ENCODE measurements around the gene PLAAT2. TPM values are rescaled to one million over a fixed set of nuclear protein-coding genes. Genes with fewer than 3 reads are reported as not detected.
"Not testable (repeated sequence)": the region's sequence is repeated elsewhere in the genome, so short reads cannot be mapped to it uniquely, and the experiment has no call there.

Gene PLAAT2
- total RNA-seq, 1 donor from 2014 or later = not detected

DNA sequence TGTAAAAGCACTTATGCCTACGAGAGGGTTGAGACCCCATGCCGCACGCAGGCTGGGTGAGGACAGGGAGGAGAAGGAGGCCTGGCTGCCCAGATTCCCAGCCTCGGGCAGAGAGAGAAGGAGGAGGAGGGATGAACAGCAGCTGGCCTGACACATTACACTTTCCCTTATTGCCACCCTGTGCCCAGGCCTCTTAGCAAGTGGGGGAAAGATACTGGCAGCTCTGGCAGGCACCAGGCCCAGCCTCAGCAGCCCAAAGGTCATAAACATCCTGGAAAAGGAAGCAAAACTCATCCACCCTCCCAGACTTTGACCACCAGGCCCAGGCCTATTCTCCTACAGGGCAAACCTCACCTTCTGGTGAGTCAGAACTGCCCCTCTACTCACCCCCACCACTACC, 46.4 kb upstream of the PLAAT2 start:
- peak in 1 of 2 donors; percentile 57 for DNase-seq (ENCODE audit: low spot score in 2 of 2)
- Histone ChIP-seq H3K27me3 (no peaks in the 10 kb centered on the region), H3K9me3 (no peaks in the 10 kb centered on the region), H3K4me1 (peaks cover 0 to 32% of the 10 kb centered on the region in 2 donors), H3K27ac (peak overlapping the region; percentile 46 to 68), H3K36me3 (no peaks in the 10 kb centered on the region), H3K4me3 (peak overlapping the region in 1 of 2 donors; percentile 15)
- TF ChIP-seq, protein P1, sequence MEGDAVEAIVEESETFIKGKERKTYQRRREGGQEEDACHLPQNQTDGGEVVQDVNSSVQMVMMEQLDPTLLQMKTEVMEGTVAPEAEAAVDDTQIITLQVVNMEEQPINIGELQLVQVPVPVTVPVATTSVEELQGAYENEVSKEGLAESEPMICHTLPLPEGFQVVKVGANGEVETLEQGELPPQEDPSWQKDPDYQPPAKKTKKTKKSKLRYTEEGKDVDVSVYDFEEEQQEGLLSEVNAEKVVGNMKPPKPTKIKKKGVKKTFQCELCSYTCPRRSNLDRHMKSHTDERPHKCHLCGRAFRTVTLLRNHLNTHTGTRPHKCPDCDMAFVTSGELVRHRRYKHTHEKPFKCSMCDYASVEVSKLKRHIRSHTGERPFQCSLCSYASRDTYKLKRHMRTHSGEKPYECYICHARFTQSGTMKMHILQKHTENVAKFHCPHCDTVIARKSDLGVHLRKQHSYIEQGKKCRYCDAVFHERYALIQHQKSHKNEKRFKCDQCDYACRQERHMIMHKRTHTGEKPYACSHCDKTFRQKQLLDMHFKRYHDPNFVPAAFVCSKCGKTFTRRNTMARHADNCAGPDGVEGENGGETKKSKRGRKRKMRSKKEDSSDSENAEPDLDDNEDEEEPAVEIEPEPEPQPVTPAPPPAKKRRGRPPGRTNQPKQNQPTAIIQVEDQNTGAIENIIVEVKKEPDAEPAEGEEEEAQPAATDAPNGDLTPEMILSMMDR (IDR thresholded peaks at IDR 0.05) = no peak
- intact Hi-C loops (cut with DNase I) = no loop called here

GRCh38 chr11:63608353-63609345, 45.5 kb upstream of the PLAAT2 start:
- Histone ChIP-seq H3K9me3 (no peaks in the 10 kb centered on the region), H3K27me3 (no peaks in the 10 kb centered on the region), H3K36me3 (no peaks in the 10 kb centered on the region), H3K4me1 (peaks cover 0 to 35% of the 10 kb centered on the region in 2 donors), H3K4me3 (no peak overlapping the region), H3K27ac (peak overlapping the region; percentile 46 to 68)
- DNase-seq (ENCODE audit: low spot score in 2 of 2) = peak in 1 of 2 donors; percentile 19
- TF ChIP-seq, protein P1 (IDR thresholded peaks at IDR 0.05) = no peak
- intact Hi-C loops (cut with DNase I) = no loop called here

DNA sequence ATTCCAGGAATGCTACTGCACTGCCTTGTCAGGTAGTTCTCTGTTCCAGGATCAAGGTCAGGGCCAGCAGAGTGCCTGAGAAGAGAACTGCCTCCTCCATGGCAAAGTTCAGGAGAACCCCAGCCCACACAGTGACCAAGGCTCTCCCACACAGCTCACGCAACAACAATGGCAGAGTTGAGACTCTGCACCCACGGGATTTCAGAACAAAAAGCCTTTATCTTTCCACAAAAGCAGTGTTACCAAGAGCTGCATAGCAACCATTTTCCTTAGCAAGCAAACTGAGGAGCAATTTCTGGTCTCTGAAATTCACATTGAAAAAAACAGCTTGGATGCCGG, 40.0 kb upstream of the PLAAT2 start:
- H3K4me3 ChIP-seq = no peak overlapping the region
- TF ChIP-seq, protein P1 (IDR thresholded peaks at IDR 0.05) = no peak
- H3K27me3 ChIP-seq = no peaks in the 10 kb centered on the region
- intact Hi-C loops (cut with DNase I) = no loop called here
- peaks cover 3 to 19% of the 10 kb centered on the region in 2 donors for H3K4me1 ChIP-seq
- no peak for DNase-seq (ENCODE audit: low spot score in 2 of 2)
- H3K9me3 ChIP-seq = no peaks in the 10 kb centered on the region
- peak overlapping the region; percentile 41 to 42 for H3K27ac ChIP-seq
- peaks cover 0 to under 1% of the 10 kb centered on the region in 2 donors for H3K36me3 ChIP-seq

- H3K36me3 ChIP-seq; H3K27me3 ChIP-seq; H3K9me3 ChIP-seq; H3K4me3 ChIP-seq; intact Hi-C loops (cut with DNase I): not testable (repeated sequence)
- peaks cover 3 to 19% of the 10 kb centered on the region in 2 donors for H3K4me1 ChIP-seq
- peak overlapping the region; percentile 41 to 42 for H3K27ac ChIP-seq
- DNase-seq (ENCODE audit: low spot score in 2 of 2) = peak in 1 of 2 donors; percentile 72
These were observed 39.4 kb upstream of the PLAAT2 start for GRCh38 chr11:63602290-63603179.

GRCh38 chr11:63599211-63600122, 36.3 kb upstream of the PLAAT2 start:
- Histone ChIP-seq H3K4me3 (no peak overlapping the region), H3K27ac (no peak overlapping the region), H3K4me1 (peaks cover 3 to 19% of the 10 kb centered on the region in 2 donors), H3K9me3 (no peaks in the 10 kb centered on the region), H3K27me3 (no peaks in the 10 kb centered on the region), H3K36me3 (peaks cover 3 to 20% of the 10 kb centered on the region in 2 donors)
- TF ChIP-seq, protein P1 (IDR thresholded peaks at IDR 0.05) = no peak
- no peak for DNase-seq (ENCODE audit: low spot score in 2 of 2)
- intact Hi-C loops (cut with DNase I) = no loop called here
